Stimulated activated CD4-positive, alpha-beta T cell treated with anti-CD3 and anti-CD28 coated beads, Interleukin-15, amount 100 ng/mL, for 48 hours (primary cell): Measurements from ENCODE around the gene COA7.
A peak's percentile ranks its signal among the peaks of the same experiment; 100 is the strongest.
"Not testable (repeated sequence)": the region's sequence is repeated elsewhere in the genome, so short reads cannot be mapped to it uniquely, and the experiment has no call there.

Experiments used
- DNase-seq, 2 donors: peaks; one replicate each; pipeline ENCODE4 v3.0.0-alpha.2; 2020; ENCODE audit warnings: low read depth in 2 of 2

COA7 gene

GRCh38 chr1:52706136-52706670 lies 8.1 kb upstream of the COA7 start:
- DNase-seq = no peak

- peak; percentile 79 to 80 for DNase-seq
Observed at GRCh38 chr1:52702886-52703787, 5.0 kb upstream of the COA7 start.

- no peak for DNase-seq
Observed at GRCh38 chr1:52695627-52696026, 2.5 kb downstream of the COA7 start.

- no peak for DNase-seq
Observed at GRCh38 chr1:52693843-52694242, 4.3 kb downstream of the COA7 start.

- DNase-seq = not testable (repeated sequence)
Observed at GRCh38 chr1:52693351-52693750, 4.8 kb downstream of the COA7 start.

- no peak for DNase-seq
Observed at GRCh38 chr1:52692697-52693096, 5.5 kb downstream of the COA7 start.

GRCh38 chr1:52691821-52692220 lies 6.3 kb downstream of the COA7 start:
- no peak for DNase-seq

GRCh38 chr1:52686830-52687229 lies 11.3 kb downstream of the COA7 start:
- DNase-seq = no peak

- DNase-seq = peak; percentile 52 to 72
Observed at GRCh38 chr1:52686261-52686751, 11.8 kb downstream of the COA7 start.

- DNase-seq = no peak
Observed at GRCh38 chr1:52684545-52684944, 13.6 kb downstream of the COA7 start.

GRCh38 chr1:52683367-52683940 lies 14.7 kb downstream of the COA7 start:
- DNase-seq = no peak

GRCh38 chr1:52681136-52681535 lies 17.0 kb downstream of the COA7 start:
- DNase-seq = no peak

GRCh38 chr1:52680353-52680752 lies 17.8 kb downstream of the COA7 start:
- DNase-seq = no peak

- DNase-seq = no peak
Observed at GRCh38 chr1:52679498-52679897, 18.6 kb downstream of the COA7 start.

GRCh38 chr1:52679048-52679447 lies 19.1 kb downstream of the COA7 start:
- DNase-seq = no peak

- DNase-seq = no peak
Observed at GRCh38 chr1:52677076-52677806, 20.9 kb downstream of the COA7 start.

- DNase-seq = no peak
Observed at GRCh38 chr1:52676249-52676903, 21.8 kb downstream of the COA7 start.

GRCh38 chr1:52674497-52675384 lies 23.4 kb downstream of the COA7 start:
- no peak for DNase-seq

- no peak for DNase-seq
Observed at GRCh38 chr1:52673513-52673912, 24.6 kb downstream of the COA7 start.

GRCh38 chr1:52672946-52673345 lies 25.2 kb downstream of the COA7 start:
- DNase-seq = no peak

- no peak for DNase-seq
Observed at GRCh38 chr1:52670604-52671003, 27.5 kb downstream of the COA7 start.
